ENCODE data around the gene NCAM1. TPM values are rescaled to one million over a fixed set of nuclear protein-coding genes. Genes with fewer than 3 reads are reported as not detected.

NCAM1 gene
- total RNA-seq, 2 donors from 2014 or later = 42.0 to 69.2 TPM

GRCh38 chr11:113265362-113265761, 304.1 kb downstream of the NCAM1 start:
- Histone ChIP-seq H3K36me3 (peaks cover 7% of the 10 kb centered on the region), H3K4me3 (no peak overlapping the region), H3K4me1 (ENCODE audit: control insufficient read depth in 1 of 2, low read depth in 2 of 2) (no peaks in the 10 kb centered on the region), H3K9me3 (no peaks in the 10 kb centered on the region), H3K27me3 (replicated peaks; ENCODE audit: insufficient read depth) (no peaks in the 10 kb centered on the region), H3K27ac (no peak overlapping the region)
- TF ChIP-seq, protein P1, sequence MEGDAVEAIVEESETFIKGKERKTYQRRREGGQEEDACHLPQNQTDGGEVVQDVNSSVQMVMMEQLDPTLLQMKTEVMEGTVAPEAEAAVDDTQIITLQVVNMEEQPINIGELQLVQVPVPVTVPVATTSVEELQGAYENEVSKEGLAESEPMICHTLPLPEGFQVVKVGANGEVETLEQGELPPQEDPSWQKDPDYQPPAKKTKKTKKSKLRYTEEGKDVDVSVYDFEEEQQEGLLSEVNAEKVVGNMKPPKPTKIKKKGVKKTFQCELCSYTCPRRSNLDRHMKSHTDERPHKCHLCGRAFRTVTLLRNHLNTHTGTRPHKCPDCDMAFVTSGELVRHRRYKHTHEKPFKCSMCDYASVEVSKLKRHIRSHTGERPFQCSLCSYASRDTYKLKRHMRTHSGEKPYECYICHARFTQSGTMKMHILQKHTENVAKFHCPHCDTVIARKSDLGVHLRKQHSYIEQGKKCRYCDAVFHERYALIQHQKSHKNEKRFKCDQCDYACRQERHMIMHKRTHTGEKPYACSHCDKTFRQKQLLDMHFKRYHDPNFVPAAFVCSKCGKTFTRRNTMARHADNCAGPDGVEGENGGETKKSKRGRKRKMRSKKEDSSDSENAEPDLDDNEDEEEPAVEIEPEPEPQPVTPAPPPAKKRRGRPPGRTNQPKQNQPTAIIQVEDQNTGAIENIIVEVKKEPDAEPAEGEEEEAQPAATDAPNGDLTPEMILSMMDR (IDR thresholded peaks at IDR 0.05) = no peak
- DNase-seq (ENCODE audit: low spot score) = no peak
- no peak for ATAC-seq (ENCODE audit: insufficient number of reproducible peaks, low FRiP score, low read depth)

- Histone ChIP-seq H3K9me3 (no peaks in the 10 kb centered on the region), H3K4me3 (no peak overlapping the region), H3K36me3 (no peaks in the 10 kb centered on the region), H3K27ac (no peak overlapping the region), H3K27me3 (replicated peaks; ENCODE audit: insufficient read depth) (no peaks in the 10 kb centered on the region), H3K4me1 (ENCODE audit: control insufficient read depth in 1 of 2, low read depth in 2 of 2) (no peaks in the 10 kb centered on the region)
- DNase-seq (ENCODE audit: low spot score) = no peak
- TF ChIP-seq, protein P1 (IDR thresholded peaks at IDR 0.05) = no peak
- no peak for ATAC-seq (ENCODE audit: insufficient number of reproducible peaks, low FRiP score, low read depth)
These were observed 306.3 kb downstream of the NCAM1 start for GRCh38 chr11:113267493-113267892.

DNA sequence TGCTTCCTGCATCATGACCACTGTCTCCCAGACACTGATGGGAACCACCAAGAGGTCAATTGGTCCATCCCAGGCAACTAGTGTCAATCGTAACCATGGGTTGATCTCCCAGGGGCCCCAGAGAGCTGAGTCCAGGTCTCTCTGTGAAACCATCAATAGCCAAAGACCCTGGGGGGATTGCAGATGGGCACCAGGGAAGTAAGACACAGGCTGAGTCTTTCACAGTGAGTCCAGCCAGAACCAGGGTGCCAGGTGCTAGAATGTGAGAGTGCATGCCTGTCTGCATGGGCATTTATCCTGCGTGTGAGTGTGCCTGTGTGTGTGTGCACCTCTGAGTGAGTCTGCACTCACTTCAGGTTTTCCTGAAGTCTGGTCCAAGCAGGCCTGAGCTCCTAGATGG, 307.9 kb downstream of the NCAM1 start:
- DNase-seq (ENCODE audit: low spot score) (no peak), ATAC-seq (ENCODE audit: insufficient number of reproducible peaks, low FRiP score, low read depth) (no peak)
- TF ChIP-seq, protein P1 (IDR thresholded peaks at IDR 0.05) = no peak
- H3K36me3 ChIP-seq = no peaks in the 10 kb centered on the region
- no peaks in the 10 kb centered on the region for H3K4me1 ChIP-seq (ENCODE audit: control insufficient read depth in 1 of 2, low read depth in 2 of 2)
- H3K9me3 ChIP-seq = no peaks in the 10 kb centered on the region
- no peak overlapping the region for H3K4me3 ChIP-seq
- no peaks in the 10 kb centered on the region for H3K27me3 ChIP-seq (replicated peaks; ENCODE audit: insufficient read depth)
- H3K27ac ChIP-seq = no peak overlapping the region

GRCh38 chr11:113269636-113270035, 308.4 kb downstream of the NCAM1 start:
- Histone ChIP-seq H3K27ac (no peak overlapping the region), H3K4me3 (no peak overlapping the region), H3K27me3 (replicated peaks; ENCODE audit: insufficient read depth) (no peaks in the 10 kb centered on the region), H3K9me3 (no peaks in the 10 kb centered on the region), H3K4me1 (ENCODE audit: control insufficient read depth in 1 of 2, low read depth in 2 of 2) (no peaks in the 10 kb centered on the region), H3K36me3 (no peaks in the 10 kb centered on the region)
- no peak for ATAC-seq (ENCODE audit: insufficient number of reproducible peaks, low FRiP score, low read depth)
- DNase-seq (ENCODE audit: low spot score) = no peak
- TF ChIP-seq, protein P1 (IDR thresholded peaks at IDR 0.05) = no peak

GRCh38 chr11:113270080-113270479, 308.9 kb downstream of the NCAM1 start:
- Histone ChIP-seq H3K27me3 (replicated peaks; ENCODE audit: insufficient read depth) (no peaks in the 10 kb centered on the region), H3K27ac (no peak overlapping the region), H3K4me3 (no peak overlapping the region), H3K36me3 (no peaks in the 10 kb centered on the region), H3K4me1 (ENCODE audit: control insufficient read depth in 1 of 2, low read depth in 2 of 2) (no peaks in the 10 kb centered on the region), H3K9me3 (no peaks in the 10 kb centered on the region)
- ATAC-seq (ENCODE audit: insufficient number of reproducible peaks, low FRiP score, low read depth) (no peak), DNase-seq (ENCODE audit: low spot score) (no peak)
- TF ChIP-seq, protein P1 (IDR thresholded peaks at IDR 0.05) = no peak

Data from thoracic aorta (tissue), 2 donors.